LNCaP clone FGC (cell line): Measurements from ENCODE around the gene LTBP1.

Source experiments
- DNase-seq: peaks from one replicate; pipeline ENCODE4 v3.0.0-alpha.2; 2011; ENCODE audit warnings: low read depth
- H3K4me3 ChIP-seq: 2 replicates; pipeline ENCODE4 v1.5.1; 2011; ENCODE audit warnings: mild to moderate bottlenecking, low read depth, low read length, control low read depth
- TF ChIP-seq, protein P1 (sequence below): IDR thresholded peaks from 2 replicates; pipeline ENCODE4 v1.5.1; 2012; ENCODE audit warnings: mild to moderate bottlenecking; ENCODE audit not compliant: control insufficient read depth, insufficient read depth; ENCODE audit errors: extremely low read depth

Gene LTBP1

GRCh38 chr2:33262097-33262496 is 315.3 kb downstream of the LTBP1 start:
- DNase-seq: no peak
- H3K4me3 ChIP-seq: no peak overlapping the region
- TF ChIP-seq, protein P1, sequence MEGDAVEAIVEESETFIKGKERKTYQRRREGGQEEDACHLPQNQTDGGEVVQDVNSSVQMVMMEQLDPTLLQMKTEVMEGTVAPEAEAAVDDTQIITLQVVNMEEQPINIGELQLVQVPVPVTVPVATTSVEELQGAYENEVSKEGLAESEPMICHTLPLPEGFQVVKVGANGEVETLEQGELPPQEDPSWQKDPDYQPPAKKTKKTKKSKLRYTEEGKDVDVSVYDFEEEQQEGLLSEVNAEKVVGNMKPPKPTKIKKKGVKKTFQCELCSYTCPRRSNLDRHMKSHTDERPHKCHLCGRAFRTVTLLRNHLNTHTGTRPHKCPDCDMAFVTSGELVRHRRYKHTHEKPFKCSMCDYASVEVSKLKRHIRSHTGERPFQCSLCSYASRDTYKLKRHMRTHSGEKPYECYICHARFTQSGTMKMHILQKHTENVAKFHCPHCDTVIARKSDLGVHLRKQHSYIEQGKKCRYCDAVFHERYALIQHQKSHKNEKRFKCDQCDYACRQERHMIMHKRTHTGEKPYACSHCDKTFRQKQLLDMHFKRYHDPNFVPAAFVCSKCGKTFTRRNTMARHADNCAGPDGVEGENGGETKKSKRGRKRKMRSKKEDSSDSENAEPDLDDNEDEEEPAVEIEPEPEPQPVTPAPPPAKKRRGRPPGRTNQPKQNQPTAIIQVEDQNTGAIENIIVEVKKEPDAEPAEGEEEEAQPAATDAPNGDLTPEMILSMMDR: no peak

DNA sequence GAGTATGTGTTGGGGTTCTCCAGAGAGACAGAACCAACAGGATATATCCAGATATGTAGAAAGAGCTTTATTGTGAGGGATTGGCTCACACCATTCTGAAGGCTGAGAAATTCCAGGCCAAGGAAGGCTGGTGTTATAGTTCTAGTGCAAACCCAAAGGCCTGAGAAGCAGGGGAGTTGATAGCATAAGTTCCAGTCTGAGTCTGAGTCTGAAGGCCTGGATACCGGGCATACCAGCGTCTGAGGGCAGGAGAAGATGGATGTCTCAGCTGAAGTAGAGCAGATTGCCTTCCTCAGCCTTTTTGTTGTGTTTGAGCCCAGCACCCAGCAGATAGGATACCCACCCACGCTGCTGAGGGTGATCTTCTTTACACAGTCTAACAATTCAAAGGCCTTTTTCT is 318.0 kb downstream of the LTBP1 start:
- H3K4me3 ChIP-seq: no peak overlapping the region
- TF ChIP-seq, protein P1: no peak
- DNase-seq: no peak

DNA sequence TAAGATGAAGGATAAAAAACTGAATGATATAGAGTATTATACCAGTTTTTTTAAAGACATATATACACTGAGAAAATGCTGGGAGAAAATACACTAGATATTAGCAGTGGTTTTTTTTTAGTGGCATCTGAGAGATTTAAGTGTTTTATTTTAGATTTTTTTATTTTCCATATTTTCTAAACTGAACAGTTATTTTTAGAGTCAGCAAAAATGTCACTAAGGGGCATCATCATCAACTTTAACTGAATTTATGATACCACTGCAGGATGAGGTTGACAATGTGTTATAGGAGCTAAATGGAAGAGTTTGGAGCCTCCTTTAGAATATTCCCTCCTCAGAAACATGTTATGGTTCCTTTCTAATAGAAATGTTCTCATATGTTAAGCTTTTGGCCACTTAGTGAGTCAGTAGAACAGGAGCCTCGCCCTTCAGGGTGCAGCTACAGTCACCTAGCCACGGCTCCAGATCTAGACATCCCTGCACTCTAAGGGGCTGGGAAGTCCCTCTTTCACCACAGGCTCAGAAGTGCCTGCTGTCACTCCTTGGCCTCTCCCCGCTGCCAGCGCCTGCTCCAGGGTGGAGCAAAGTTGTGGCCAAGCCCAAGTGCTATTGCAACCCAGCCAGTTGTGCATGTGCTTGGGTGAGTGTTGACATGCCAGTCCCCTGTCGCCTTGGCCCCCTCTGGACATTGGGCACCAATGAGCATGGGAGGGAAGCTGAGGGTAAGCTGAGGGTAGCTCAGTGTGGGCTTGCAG is 319.0 kb downstream of the LTBP1 start:
- TF ChIP-seq, protein P1: no peak
- no peak for DNase-seq
- no peak overlapping the region for H3K4me3 ChIP-seq

- TF ChIP-seq, protein P1: no peak
- no peak overlapping the region for H3K4me3 ChIP-seq
- no peak for DNase-seq
These were observed 319.7 kb downstream of the LTBP1 start for GRCh38 chr2:33266467-33266866.

DNA sequence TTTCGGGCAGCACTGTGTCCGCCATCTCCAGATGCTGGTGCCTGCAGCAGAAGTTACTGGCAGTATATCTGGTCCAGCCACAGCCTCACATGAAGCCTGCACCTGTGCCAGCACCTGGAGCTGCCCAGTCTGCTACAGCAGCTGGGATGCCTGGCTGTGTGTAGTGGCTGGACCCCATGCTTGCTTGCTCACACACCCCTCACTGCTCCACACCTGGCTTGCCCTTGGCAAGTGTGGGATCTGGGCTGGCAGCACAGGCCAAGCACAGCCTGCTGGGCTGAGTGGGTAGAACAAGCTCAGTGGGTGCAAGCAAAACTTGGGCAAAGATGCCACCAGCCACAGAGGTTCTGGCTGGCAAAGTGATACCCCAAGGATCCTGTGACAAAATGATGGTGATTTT is 320.3 kb downstream of the LTBP1 start:
- TF ChIP-seq, protein P1: no peak
- H3K4me3 ChIP-seq: no peak overlapping the region
- DNase-seq: no peak

GRCh38 chr2:33267756-33268155 is 321.0 kb downstream of the LTBP1 start:
- no peak for DNase-seq
- TF ChIP-seq, protein P1: no peak
- H3K4me3 ChIP-seq: no peak overlapping the region

DNA sequence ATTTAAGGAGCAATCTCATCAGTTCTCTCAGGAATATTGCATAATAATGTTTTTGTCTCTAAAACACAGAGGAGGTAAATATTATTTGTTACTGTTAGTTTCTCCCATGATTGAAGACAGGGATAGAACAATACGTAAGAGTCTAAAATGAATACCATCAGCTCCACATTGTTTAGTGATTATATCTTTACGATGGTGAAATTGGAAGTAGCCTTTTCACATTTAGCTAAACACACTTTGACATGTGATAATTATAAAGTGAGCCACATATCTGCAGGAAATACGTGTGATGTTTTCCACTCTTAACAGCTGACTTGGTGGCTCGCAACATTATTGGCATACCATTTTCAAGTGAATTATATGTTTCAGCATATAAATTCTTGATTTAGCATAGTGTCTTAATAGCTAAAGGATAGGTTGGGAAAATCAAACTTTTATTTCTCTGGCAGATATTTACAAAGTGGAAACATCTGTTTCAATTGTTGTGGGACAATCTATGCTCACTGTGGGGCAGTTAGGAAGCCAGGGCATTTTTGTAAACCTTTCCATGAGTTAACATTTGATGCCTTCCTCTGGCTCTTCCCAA is 321.6 kb downstream of the LTBP1 start:
- H3K4me3 ChIP-seq: no peak overlapping the region
- TF ChIP-seq, protein P1: no peak
- no peak for DNase-seq
